ENCODE data around the gene RNF19B. TPM values are rescaled to one million over a fixed set of nuclear protein-coding genes. Genes with fewer than 3 reads are reported as not detected.

The RNF19B gene
- total and polyA plus RNA-seq, 2 of the 8 experiments (the other 6 are each of a cell fraction or from before 2014, with no cell fraction given), result 9.2 to 11.2 TPM

- Histone ChIP-seq H3K27me3 (replicated peaks in 1 of 4; ENCODE audit: control insufficient read depth in 3 of 4, extremely low read depth in 1 of 4, insufficient read depth in 3 of 4, low read length in 3 of 4) (peaks cover 6 to 32% (median 31%) of the 10 kb centered on the region in 4 experiments), H4K91ac (replicated peaks; ENCODE audit: insufficient read length, low read length) (no peak overlapping the region), H3K4me1 (replicated peaks in 1 of 4; ENCODE audit: control insufficient read depth in 3 of 4, insufficient read depth in 4 of 4, low read length in 3 of 4) (peaks cover 0 to 4% (median 2%) of the 10 kb centered on the region in 4 experiments; a peak in 4 of 7 replicates), H2AK5ac (ENCODE audit: low read depth, low read length) (no peak overlapping the region), H4K20me1 (replicated peaks in 1 of 2; ENCODE audit: control insufficient read depth in 1 of 2, insufficient read depth in 2 of 2, low read length in 2 of 2) (no peaks in the 10 kb centered on the region), H3K79me2 (ENCODE audit: control insufficient read depth in 1 of 2, insufficient read depth in 2 of 2, low read length in 2 of 2) (no peaks in the 10 kb centered on the region), H4K5ac (ENCODE audit: insufficient read length, low read depth, low read length) (no peak overlapping the region), H4K8ac (ENCODE audit: extremely low read depth, insufficient read depth, low read length) (no peak overlapping the region; the same call in 1 of the 2 replicates), H3K4ac (replicated peaks; ENCODE audit: insufficient read length, low read depth, low read length) (no peak overlapping the region), H2AFZ (ENCODE audit: low read length) (no peak overlapping the region), H3K23ac (ENCODE audit: insufficient read length) (no peak overlapping the region), H2BK12ac (ENCODE audit: low read depth, low read length) (no peak overlapping the region; the same call in 1 of the 2 replicates), H3K4me3 (ENCODE audit: extremely low read depth in 1 of 4, insufficient read depth in 2 of 4, low read depth in 3 of 4, low read length in 4 of 4) (no peak overlapping the region), H3K23me2 (ENCODE audit: low read depth, low read length) (peaks cover 9% of the 10 kb centered on the region; the same call in 1 of the 2 replicates), H2BK15ac (ENCODE audit: low read length) (no peak overlapping the region), H3K79me1 (ENCODE audit: low read depth, low read length) (no peaks in the 10 kb centered on the region), H3K9ac (replicated peaks in 1 of 4; ENCODE audit: extremely low read depth in 1 of 4, low read depth in 3 of 4, low read length in 3 of 4) (no peak overlapping the region), H3K27ac (ENCODE audit: low read depth, low read length) (no peak overlapping the region), H3K36me3 (ENCODE audit: control insufficient read depth in 2 of 4, insufficient read depth in 4 of 4, low read length in 3 of 4) (no peaks in the 10 kb centered on the region), H2BK120ac (replicated peaks; ENCODE audit: low read depth, low read length) (no peak overlapping the region), H3K14ac (ENCODE audit: insufficient read length) (no peak overlapping the region), H2BK20ac (ENCODE audit: low read length) (no peak overlapping the region), H2BK5ac (ENCODE audit: low read depth, low read length) (no peak overlapping the region), H3K9me3 (ENCODE audit: insufficient read depth in 2 of 2, low read depth in 1 of 2, low read length in 1 of 2) (no peaks in the 10 kb centered on the region), H3K4me2 (ENCODE audit: insufficient read depth in 1 of 2, low read depth in 2 of 2, low read length in 2 of 2) (no peak overlapping the region), H3K18ac (ENCODE audit: extremely low read depth, low read length) (no peak overlapping the region), H3K56ac (replicated peaks; ENCODE audit: insufficient read length, low read depth, low read length) (no peak overlapping the region)
- CTCF ChIA-PET (ENCODE audit: partially characterized antibody), result interaction anchor here (0.6 to 4.3 kb wide), 6 partner anchors 12 to 134 kb away, joined by 3 to 24 read pairs (median 8); no protein-coding TSS in a partner anchor
- DNase-seq (ENCODE audit: low read depth in 1 of 2, low spot score in 2 of 2), result no peak
- 89% methylated on average over 6 of the region's 7 CpGs; no CpG with 5 or more reads in 1 of the 2 experiments for WGBS, 2 experiments (ENCODE audit: extremely low coverage in 1 of 2, insufficient coverage in 1 of 2, insufficient read length in 1 of 2, insufficient replicate concordance in 2 of 2, low coverage in 1 of 2, low lambda C conversion rate in 2 of 2, missing lambda C conversion rate in 1 of 2)
- TF ChIP-seq TBP (IDR thresholded peaks at IDR 0.05; ENCODE audit: low read depth, low read length) (no peak), RXRA (IDR thresholded peaks at IDR 0.05; ENCODE audit: insufficient read depth, low read depth, low read length) (no peak)
- FAIRE-seq, result no peak
- POLR2A ChIA-PET (ENCODE audit: partially characterized antibody), result no interaction called here
Observed at GRCh38 chr1:32920833-32921232, 43.8 kb downstream of the RNF19B start.
